RWPE2 (cell line): ENCODE results near the gene IL34.

Experiments
- ATAC-seq: fragments of 200-7000 bp; cut with Tn5 transposase; 3 replicates; pipeline ENCODE4 v1.9.1; 2021; ENCODE audit warnings: low read depth
- DNase-seq: peaks from one replicate; pipeline ENCODE4 v3.0.0-alpha.2; 2020; ENCODE audit warnings: low spot score
- H3K27ac ChIP-seq: fragments of 450-650 bp; 2 replicates; pipeline ENCODE4 v1.5.1; 2017; ENCODE audit warnings: mild to moderate bottlenecking; ENCODE audit not compliant: poor library complexity, severe bottlenecking
- H3K27me3 ChIP-seq: fragments of 250-450 bp; sonication (Bioruptor Pico); 2 replicates; pipeline ENCODE4 v1.5.1; 2021; ENCODE audit warnings: mild to moderate bottlenecking, moderate library complexity; ENCODE audit not compliant: insufficient read depth, poor library complexity, severe bottlenecking
- H3K36me3 ChIP-seq: fragments of 250-450 bp; sonication (Bioruptor Pico); 2 replicates; pipeline ENCODE4 v1.5.1; 2020; ENCODE audit warnings: low read depth, mild to moderate bottlenecking, moderate library complexity
- H3K4me1 ChIP-seq: fragments of 250-450 bp; sonication (Bioruptor Pico); 2 replicates; pipeline ENCODE4 v1.5.1; 2021; ENCODE audit warnings: mild to moderate bottlenecking, moderate library complexity; ENCODE audit not compliant: insufficient read depth, poor library complexity, severe bottlenecking
- H3K4me3 ChIP-seq: fragments of 250-450 bp; sonication (Bioruptor Pico); 2 replicates; pipeline ENCODE4 v1.5.1; 2021; ENCODE audit warnings: mild to moderate bottlenecking, moderate library complexity; ENCODE audit not compliant: severe bottlenecking
- H3K9me3 ChIP-seq: fragments of 250-450 bp; sonication (Bioruptor Pico); 2 replicates; pipeline ENCODE4 v1.5.1; 2021; ENCODE audit warnings: mild to moderate bottlenecking, moderate library complexity; ENCODE audit not compliant: severe bottlenecking
- TF ChIP-seq, protein P1 (sequence below): fragments of 450-650 bp; IDR thresholded peaks from one replicate; pipeline ENCODE4 v1.5.1; 2017; ENCODE audit warnings: mild to moderate bottlenecking, moderate library complexity; ENCODE audit not compliant: poor library complexity, severe bottlenecking

Gene IL34

DNA sequence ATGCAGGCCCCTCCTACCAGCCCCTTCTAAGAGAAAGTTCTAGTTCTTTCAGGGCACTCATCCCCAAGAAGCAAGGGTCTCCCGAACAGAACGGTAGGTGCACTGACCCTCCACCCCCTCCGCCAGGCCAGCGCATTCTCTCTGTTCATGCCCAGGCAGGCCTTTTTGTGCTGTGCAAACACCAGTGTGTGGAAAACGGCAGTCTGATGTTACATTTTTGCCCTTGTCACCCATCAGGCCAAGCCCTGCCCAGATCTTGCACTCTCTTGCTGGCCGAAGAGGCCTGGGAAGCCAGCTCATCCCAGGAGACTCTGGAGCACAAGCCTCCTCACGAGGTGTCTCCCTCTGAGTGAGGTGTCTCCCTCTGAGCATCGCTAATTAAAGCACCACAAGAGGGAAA is 55.6 kb downstream of the IL34 start:
- H3K36me3 ChIP-seq = no peaks in the 10 kb centered on the region
- H3K4me3 ChIP-seq = no peak overlapping the region
- H3K9me3 ChIP-seq = no peaks in the 10 kb centered on the region
- DNase-seq (no peak), ATAC-seq (peak; percentile 15; the same call in 2 of the 3 replicates)
- TF ChIP-seq, protein P1, sequence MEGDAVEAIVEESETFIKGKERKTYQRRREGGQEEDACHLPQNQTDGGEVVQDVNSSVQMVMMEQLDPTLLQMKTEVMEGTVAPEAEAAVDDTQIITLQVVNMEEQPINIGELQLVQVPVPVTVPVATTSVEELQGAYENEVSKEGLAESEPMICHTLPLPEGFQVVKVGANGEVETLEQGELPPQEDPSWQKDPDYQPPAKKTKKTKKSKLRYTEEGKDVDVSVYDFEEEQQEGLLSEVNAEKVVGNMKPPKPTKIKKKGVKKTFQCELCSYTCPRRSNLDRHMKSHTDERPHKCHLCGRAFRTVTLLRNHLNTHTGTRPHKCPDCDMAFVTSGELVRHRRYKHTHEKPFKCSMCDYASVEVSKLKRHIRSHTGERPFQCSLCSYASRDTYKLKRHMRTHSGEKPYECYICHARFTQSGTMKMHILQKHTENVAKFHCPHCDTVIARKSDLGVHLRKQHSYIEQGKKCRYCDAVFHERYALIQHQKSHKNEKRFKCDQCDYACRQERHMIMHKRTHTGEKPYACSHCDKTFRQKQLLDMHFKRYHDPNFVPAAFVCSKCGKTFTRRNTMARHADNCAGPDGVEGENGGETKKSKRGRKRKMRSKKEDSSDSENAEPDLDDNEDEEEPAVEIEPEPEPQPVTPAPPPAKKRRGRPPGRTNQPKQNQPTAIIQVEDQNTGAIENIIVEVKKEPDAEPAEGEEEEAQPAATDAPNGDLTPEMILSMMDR = no peak
- H3K4me1 ChIP-seq = peaks cover 60% of the 10 kb centered on the region
- H3K27me3 ChIP-seq = no peaks in the 10 kb centered on the region
- peak overlapping the region; percentile 92 for H3K27ac ChIP-seq

DNA sequence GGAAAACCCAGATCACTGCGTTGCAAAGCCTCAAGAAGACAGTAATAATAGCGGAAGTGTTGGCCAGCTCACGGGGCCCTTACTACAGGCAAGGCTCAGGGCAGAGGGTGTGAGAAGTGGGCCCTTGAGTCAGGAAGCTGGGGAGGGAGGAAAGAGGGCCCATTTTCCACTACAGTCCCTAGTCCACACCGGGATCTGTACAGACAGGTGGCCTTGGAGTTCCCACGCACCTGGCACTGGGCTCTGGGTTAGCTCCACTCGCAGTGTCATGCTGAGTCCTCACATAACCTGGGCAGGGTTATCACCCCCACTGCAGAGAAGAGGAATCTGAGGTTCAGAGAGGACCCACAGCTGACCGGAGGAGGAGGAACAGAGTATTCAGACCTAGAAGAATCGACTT is 56.3 kb downstream of the IL34 start:
- Histone ChIP-seq H3K36me3 (no peaks in the 10 kb centered on the region), H3K4me1 (peaks cover 60% of the 10 kb centered on the region), H3K27me3 (no peaks in the 10 kb centered on the region), H3K4me3 (no peak overlapping the region), H3K27ac (peak overlapping the region; percentile 92), H3K9me3 (no peaks in the 10 kb centered on the region)
- no peak for DNase-seq
- no peak for ATAC-seq
- TF ChIP-seq, protein P1 = no peak

DNA sequence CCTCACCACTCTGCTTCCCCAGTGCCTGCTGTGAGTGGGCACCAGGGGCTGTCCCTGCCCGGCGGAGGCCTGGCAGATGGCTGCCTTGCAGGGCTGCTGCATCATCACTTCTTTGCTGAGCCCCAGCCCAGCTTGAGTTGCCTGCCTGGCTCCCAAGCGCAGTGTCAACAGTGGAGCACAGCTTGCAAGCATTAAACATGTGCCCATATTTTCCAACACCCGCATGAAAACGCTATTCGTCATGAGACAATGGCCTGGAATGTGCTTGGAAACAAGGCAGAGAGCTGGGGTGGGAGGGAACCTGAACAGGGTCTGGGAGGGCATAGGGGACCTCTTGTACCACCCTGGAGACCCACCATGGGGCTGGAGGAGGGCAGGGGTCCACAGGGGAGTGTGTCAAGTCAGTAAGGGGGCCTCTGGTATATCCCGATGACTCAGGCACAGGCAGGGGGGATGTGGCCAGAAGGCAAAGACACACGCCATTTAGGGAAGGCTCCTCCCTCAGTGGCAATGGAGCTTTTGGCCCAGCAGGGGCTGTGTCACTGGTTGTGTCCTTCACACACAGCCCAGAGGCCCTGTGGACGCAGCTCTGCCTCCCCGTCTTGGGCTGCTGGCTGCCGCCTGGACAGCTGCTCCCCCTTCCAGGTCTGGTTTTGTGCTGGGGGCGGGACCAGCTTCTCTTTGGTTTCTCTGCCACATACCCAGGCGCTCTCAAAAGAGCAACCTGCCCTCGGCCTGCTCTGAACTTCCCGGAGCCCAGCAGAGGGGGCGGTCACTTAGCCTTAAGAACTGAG is 56.9 kb downstream of the IL34 start:
- Histone ChIP-seq H3K36me3 (no peaks in the 10 kb centered on the region), H3K4me1 (peaks cover 62% of the 10 kb centered on the region)

DNA sequence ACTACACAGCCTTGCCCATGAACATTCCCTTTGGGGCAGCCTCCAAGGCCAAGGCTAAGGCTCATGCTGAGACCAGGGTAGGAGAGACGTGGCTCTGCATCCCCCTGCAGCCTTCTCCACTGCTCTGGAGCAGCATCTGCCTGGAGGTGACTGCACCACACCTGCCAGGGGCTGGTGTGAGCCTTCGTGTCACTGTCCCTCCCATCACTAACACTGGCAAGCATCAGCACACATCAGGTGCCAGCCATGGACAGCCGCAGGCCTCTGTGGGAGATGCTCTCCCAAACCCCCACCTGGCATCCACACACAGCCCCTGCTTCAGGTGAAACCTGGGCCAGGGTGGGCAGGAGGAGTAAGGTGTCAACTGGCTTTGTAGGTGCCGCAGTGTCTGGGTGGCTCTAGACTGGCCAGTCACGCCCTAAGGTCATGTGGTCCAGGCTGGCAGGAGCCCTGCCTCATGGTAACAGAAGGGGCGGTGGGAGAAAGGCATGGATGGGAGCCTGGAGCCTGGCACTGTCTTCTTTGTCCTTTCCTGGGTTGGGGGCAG is 57.5 kb downstream of the IL34 start:
- no peaks in the 10 kb centered on the region for H3K27me3 ChIP-seq
- H3K36me3 ChIP-seq = no peaks in the 10 kb centered on the region
- TF ChIP-seq, protein P1 = no peak
- no peak overlapping the region for H3K4me3 ChIP-seq
- peaks cover 62% of the 10 kb centered on the region for H3K4me1 ChIP-seq
- DNase-seq (no peak), ATAC-seq (no peak)
- peak overlapping the region; percentile 92 for H3K27ac ChIP-seq
- H3K9me3 ChIP-seq = no peaks in the 10 kb centered on the region

More for the DNA sequence above, 56.9 kb downstream of the IL34 start:
- Histone ChIP-seq H3K4me3 (no peak overlapping the region), H3K27ac (peak overlapping the region; percentile 92), H3K9me3 (no peaks in the 10 kb centered on the region), H3K27me3 (no peaks in the 10 kb centered on the region)
- DNase-seq (no peak), ATAC-seq (no peak)
- TF ChIP-seq, protein P1 = no peak

DNA sequence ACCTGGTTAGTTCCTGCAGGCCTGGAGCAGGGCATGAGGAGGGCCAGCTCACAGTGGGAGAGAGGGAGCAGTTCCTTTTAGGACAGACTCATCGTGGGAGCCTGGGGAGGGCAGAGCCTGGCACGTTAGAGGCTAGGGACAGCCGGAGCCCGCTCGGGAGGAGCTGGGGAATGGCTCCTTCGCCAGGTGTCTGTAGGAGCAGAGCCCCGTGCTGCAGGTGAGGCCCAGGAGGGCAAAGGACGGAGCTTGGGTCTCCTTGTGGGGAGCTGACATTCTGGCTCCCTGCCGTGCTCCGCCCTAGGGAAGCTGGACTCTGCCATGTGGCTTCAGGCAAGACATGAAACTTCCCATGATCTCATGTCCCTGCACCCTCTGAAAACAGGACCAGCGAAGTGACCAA is 58.2 kb downstream of the IL34 start:
- peaks cover 58% of the 10 kb centered on the region for H3K4me1 ChIP-seq
- peak overlapping the region; percentile 92 for H3K27ac ChIP-seq
- H3K36me3 ChIP-seq = no peaks in the 10 kb centered on the region
- H3K9me3 ChIP-seq = no peaks in the 10 kb centered on the region
- DNase-seq = no peak
- H3K4me3 ChIP-seq = no peak overlapping the region
- TF ChIP-seq, protein P1 = no peak
- no peaks in the 10 kb centered on the region for H3K27me3 ChIP-seq
- ATAC-seq = no peak
